ENCODE measurements around the gene UBR3. TPM values are rescaled to one million over a fixed set of nuclear protein-coding genes. Genes with fewer than 3 reads are reported as not detected.

Gene UBR3
- total RNA-seq, 2 donors from 2014 or later: 28.6 to 32.7 TPM

- ATAC-seq (replicated peaks): no peak
- no peak overlapping the region for H3K27ac Mint-ChIP-seq
- H3K27me3 Mint-ChIP-seq: no peaks in the 10 kb centered on the region
- H3K4me3 Mint-ChIP-seq: no peak overlapping the region
- no peaks in the 10 kb centered on the region for H3K9me3 Mint-ChIP-seq
- H3K36me3 Mint-ChIP-seq (ENCODE audit: low read depth): peaks cover 44% of the 10 kb centered on the region
- H3K4me1 Mint-ChIP-seq: no peaks in the 10 kb centered on the region
These were observed 204.0 kb downstream of the UBR3 start for GRCh38 chr2:170031288-170031687.

- Mint-ChIP-seq H3K27ac (no peak overlapping the region), H3K36me3 (ENCODE audit: low read depth) (peaks cover 46% of the 10 kb centered on the region), H3K4me3 (no peak overlapping the region), H3K27me3 (no peaks in the 10 kb centered on the region), H3K9me3 (no peaks in the 10 kb centered on the region), H3K4me1 (no peaks in the 10 kb centered on the region)
- ATAC-seq (replicated peaks): no peak
These were observed 207.3 kb downstream of the UBR3 start for GRCh38 chr2:170034596-170034995.

- H3K4me3 Mint-ChIP-seq: no peak overlapping the region
These were observed 211.5 kb downstream of the UBR3 start for GRCh38 chr2:170038734-170039133.

GRCh38 chr2:170039401-170040172 is 212.3 kb downstream of the UBR3 start:
- no peak for ATAC-seq (replicated peaks)
- Mint-ChIP-seq H3K36me3 (ENCODE audit: low read depth) (peaks cover 42% of the 10 kb centered on the region), H3K4me3 (no peak overlapping the region), H3K27ac (no peak overlapping the region), H3K4me1 (no peaks in the 10 kb centered on the region), H3K27me3 (no peaks in the 10 kb centered on the region), H3K9me3 (no peaks in the 10 kb centered on the region)

More at GRCh38 chr2:170038734-170039133, 211.5 kb downstream of the UBR3 start:
- Mint-ChIP-seq H3K9me3 (no peaks in the 10 kb centered on the region), H3K27ac (no peak overlapping the region), H3K27me3 (no peaks in the 10 kb centered on the region), H3K36me3 (ENCODE audit: low read depth) (peaks cover 41% of the 10 kb centered on the region), H3K4me1 (no peaks in the 10 kb centered on the region)
- ATAC-seq (replicated peaks): no peak

DNA sequence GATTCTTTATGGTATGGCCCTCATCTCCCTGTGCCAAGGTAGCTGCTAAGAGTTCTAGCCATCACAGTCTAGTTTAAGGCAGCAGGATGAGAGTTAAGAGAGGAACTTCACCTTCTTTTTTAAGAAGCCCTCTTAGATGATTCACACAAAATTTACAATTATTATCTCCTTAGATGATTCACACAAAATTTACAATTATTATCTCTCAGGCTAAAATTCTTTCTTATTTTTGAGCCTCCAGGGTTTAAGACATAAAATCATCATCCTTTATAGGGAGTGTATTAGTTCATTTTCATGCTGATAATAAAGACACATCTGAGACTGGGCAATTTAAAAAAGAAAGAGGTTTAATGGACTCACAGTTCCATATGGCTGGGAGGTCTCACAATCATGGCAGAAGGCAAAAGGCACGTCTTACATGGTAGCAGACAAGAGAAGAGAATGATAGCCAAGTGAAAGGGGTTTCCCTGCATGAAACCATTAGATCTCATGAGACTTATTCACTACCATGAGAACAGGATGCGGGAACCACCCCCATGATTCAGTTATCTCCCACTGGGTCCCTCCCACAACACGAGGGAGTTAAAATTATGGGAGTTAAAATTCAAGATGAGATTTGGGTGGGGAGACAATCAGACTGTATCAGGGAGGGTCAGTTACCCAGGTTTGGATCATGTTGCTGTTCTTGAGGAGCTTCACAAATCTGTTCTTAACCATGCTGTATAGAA is 217.7 kb downstream of the UBR3 start:
- no peak overlapping the region for H3K27ac Mint-ChIP-seq
- H3K27me3 Mint-ChIP-seq: no peaks in the 10 kb centered on the region
- peaks cover 50% of the 10 kb centered on the region for H3K36me3 Mint-ChIP-seq (ENCODE audit: low read depth)
- H3K4me3 Mint-ChIP-seq: no peak overlapping the region
- no peaks in the 10 kb centered on the region for H3K9me3 Mint-ChIP-seq
- ATAC-seq (replicated peaks): no peak
- no peaks in the 10 kb centered on the region for H3K4me1 Mint-ChIP-seq

- no peaks in the 10 kb centered on the region for H3K27me3 Mint-ChIP-seq
- H3K27ac Mint-ChIP-seq: no peak overlapping the region
- H3K4me3 Mint-ChIP-seq: no peak overlapping the region
- peaks cover 55% of the 10 kb centered on the region for H3K36me3 Mint-ChIP-seq (ENCODE audit: low read depth)
- H3K9me3 Mint-ChIP-seq: no peaks in the 10 kb centered on the region
- H3K4me1 Mint-ChIP-seq: peaks cover 6% of the 10 kb centered on the region
- ATAC-seq (replicated peaks): no peak
These were observed 220.2 kb downstream of the UBR3 start for GRCh38 chr2:170047331-170048065.

DNA sequence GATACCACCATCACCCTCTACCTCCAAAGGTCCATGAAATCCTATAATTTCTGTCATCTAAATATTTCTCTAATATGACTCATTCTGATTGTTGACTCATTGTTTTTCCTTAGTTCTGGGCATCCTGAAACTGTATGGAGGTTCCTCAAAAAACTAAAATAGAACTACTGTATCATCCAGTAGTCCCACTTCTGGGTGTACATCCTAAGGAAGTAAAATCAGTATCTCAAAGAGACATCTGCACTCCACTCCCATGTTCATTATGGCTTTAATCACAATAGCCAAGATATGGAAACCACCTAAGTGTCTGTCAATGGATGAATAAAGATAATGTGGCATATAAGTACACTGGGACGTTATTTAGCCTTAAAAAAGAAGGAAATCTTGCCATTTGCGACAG is 224.9 kb downstream of the UBR3 start:
- peaks cover 6% of the 10 kb centered on the region for H3K4me1 Mint-ChIP-seq
- H3K4me3 Mint-ChIP-seq: no peak overlapping the region
- peaks cover 64% of the 10 kb centered on the region for H3K36me3 Mint-ChIP-seq (ENCODE audit: low read depth)
- no peak overlapping the region for H3K27ac Mint-ChIP-seq
- ATAC-seq (replicated peaks): no peak
- H3K9me3 Mint-ChIP-seq: no peaks in the 10 kb centered on the region
- no peaks in the 10 kb centered on the region for H3K27me3 Mint-ChIP-seq

DNA sequence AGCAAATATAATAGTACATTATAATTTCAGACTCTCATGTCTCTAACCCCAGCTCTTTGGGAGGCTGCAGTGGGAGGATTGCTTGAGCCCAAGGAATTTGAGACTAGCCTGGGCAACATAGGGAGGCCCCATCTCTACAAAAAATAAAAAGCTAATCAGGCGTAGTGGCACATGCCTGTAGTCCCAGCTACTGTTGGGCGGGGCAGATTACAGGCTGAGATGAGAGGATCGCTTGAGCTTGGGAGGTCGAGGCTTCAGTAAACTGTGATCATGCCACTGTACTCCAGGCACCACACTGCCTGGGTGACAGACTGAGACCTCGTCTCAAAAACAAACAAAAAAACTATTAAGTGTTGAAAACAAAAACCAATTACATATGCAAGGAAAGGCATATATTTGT is 227.7 kb downstream of the UBR3 start:
- no peaks in the 10 kb centered on the region for H3K9me3 Mint-ChIP-seq
- no peaks in the 10 kb centered on the region for H3K27me3 Mint-ChIP-seq
- H3K4me1 Mint-ChIP-seq: peaks cover 6% of the 10 kb centered on the region
- no peak overlapping the region for H3K27ac Mint-ChIP-seq
- H3K36me3 Mint-ChIP-seq (ENCODE audit: low read depth): peaks cover 74% of the 10 kb centered on the region
- H3K4me3 Mint-ChIP-seq: no peak overlapping the region
- ATAC-seq (replicated peaks): no peak

DNA sequence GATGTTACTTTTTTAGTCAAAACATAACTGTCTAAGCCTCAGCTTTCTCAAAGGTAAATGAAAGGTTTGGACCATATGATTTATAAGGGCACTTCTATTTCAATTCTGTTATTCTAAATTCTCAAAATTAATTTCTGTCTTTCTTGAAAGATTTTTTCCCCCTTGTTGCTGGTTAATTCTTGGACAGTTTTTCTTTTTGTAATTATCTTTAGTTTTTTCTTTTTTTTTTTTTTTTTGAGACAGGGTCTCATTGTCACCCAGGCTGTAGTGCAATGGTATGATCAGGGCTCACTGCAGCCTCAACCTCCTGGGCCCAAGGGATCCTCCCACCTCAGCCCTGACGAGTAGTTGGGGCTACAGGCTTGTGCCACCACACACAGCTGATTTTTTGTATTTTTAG is 229.6 kb downstream of the UBR3 start:
- Mint-ChIP-seq H3K9me3 (no peaks in the 10 kb centered on the region), H3K4me3 (no peak overlapping the region), H3K36me3 (ENCODE audit: low read depth) (peaks cover 75% of the 10 kb centered on the region), H3K27me3 (no peaks in the 10 kb centered on the region), H3K4me1 (peaks cover 6% of the 10 kb centered on the region), H3K27ac (no peak overlapping the region)
- ATAC-seq (replicated peaks): no peak

- Mint-ChIP-seq H3K4me1 (no peaks in the 10 kb centered on the region), H3K36me3 (ENCODE audit: low read depth) (peaks cover 80% of the 10 kb centered on the region), H3K4me3 (no peak overlapping the region), H3K9me3 (no peaks in the 10 kb centered on the region), H3K27ac (no peak overlapping the region), H3K27me3 (no peaks in the 10 kb centered on the region)
- no peak for ATAC-seq (replicated peaks)
These were observed 236.4 kb downstream of the UBR3 start for GRCh38 chr2:170063456-170064235.

DNA sequence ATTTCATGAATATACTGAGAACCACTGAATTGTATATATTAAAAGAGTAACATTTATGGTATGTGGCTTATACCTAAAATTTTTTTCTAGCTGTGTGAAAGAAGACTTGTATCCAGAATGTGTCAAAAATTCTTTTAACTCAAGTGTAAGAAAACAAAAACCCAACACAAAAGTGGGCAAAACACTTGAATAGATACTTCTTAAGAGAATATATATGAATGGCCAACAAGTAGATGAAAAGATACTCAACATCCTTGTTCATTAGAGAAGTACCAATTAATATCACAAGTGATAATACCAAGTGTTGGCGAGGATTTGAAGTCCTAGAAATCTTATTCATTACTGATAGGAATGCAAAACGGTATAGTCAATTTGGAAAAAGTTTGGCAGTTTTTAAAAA is 243.5 kb downstream of the UBR3 start:
- H3K9me3 Mint-ChIP-seq: peaks cover 9% of the 10 kb centered on the region
- peaks cover 93% of the 10 kb centered on the region for H3K36me3 Mint-ChIP-seq (ENCODE audit: low read depth)
- no peaks in the 10 kb centered on the region for H3K27me3 Mint-ChIP-seq
- no peaks in the 10 kb centered on the region for H3K4me1 Mint-ChIP-seq
- H3K27ac Mint-ChIP-seq: no peak overlapping the region
- no peak for ATAC-seq (replicated peaks)
- no peak overlapping the region for H3K4me3 Mint-ChIP-seq

GRCh38 chr2:170073288-170073687 is 246.0 kb downstream of the UBR3 start:
- no peak for ATAC-seq (replicated peaks)
- no peak overlapping the region for H3K4me3 Mint-ChIP-seq
- H3K9me3 Mint-ChIP-seq: peaks cover 9% of the 10 kb centered on the region
- H3K27ac Mint-ChIP-seq: no peak overlapping the region
- H3K27me3 Mint-ChIP-seq: no peaks in the 10 kb centered on the region
- H3K36me3 Mint-ChIP-seq (ENCODE audit: low read depth): peaks cover 93% of the 10 kb centered on the region
- no peaks in the 10 kb centered on the region for H3K4me1 Mint-ChIP-seq

DNA sequence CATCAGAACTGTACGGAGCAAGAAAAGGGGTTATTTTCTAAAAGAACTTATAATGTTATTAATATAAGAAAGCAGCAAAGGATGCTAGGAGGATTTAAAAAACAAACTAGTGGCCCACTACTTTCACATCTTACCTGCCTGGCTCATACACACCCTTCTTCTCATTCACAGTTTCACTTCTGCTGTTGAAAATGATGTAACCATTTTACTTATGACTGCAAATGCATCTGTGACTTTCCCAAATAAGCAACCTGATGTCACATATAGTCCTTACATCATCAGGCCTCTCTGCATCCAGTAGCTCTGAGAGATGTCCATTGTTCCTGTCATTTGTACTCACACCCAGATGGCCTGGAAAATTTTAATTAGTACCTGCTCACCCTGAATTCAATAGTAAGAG is 248.9 kb downstream of the UBR3 start:
- Mint-ChIP-seq H3K4me3 (no peak overlapping the region), H3K27me3 (no peaks in the 10 kb centered on the region), H3K4me1 (no peaks in the 10 kb centered on the region), H3K27ac (no peak overlapping the region), H3K9me3 (no peaks in the 10 kb centered on the region), H3K36me3 (ENCODE audit: low read depth) (peaks cover 81% of the 10 kb centered on the region)
- ATAC-seq (replicated peaks): no peak
